GM21786 (cell line): Measurements from ENCODE around the gene ACSM4.
"Not testable (repeated sequence)": the region's sequence is repeated elsewhere in the genome, so short reads cannot be mapped to it uniquely, and the experiment has no call there.

Experiments
- ATAC-seq: cut with Tn5 transposase; IDR thresholded peaks from one replicate; pipeline ENCODE4 v1.9.1; 2021; ENCODE audit not compliant: unreplicated experiment

The ACSM4 gene, protein sequence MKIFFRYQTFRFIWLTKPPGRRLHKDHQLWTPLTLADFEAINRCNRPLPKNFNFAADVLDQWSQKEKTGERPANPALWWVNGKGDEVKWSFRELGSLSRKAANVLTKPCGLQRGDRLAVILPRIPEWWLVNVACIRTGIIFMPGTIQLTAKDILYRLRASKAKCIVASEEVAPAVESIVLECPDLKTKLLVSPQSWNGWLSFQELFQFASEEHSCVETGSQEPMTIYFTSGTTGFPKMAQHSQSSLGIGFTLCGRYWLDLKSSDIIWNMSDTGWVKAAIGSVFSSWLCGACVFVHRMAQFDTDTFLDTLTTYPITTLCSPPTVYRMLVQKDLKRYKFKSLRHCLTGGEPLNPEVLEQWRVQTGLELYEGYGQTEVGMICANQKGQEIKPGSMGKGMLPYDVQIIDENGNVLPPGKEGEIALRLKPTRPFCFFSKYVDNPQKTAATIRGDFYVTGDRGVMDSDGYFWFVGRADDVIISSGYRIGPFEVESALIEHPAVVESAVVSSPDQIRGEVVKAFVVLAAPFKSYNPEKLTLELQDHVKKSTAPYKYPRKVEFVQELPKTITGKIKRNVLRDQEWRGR

DNA sequence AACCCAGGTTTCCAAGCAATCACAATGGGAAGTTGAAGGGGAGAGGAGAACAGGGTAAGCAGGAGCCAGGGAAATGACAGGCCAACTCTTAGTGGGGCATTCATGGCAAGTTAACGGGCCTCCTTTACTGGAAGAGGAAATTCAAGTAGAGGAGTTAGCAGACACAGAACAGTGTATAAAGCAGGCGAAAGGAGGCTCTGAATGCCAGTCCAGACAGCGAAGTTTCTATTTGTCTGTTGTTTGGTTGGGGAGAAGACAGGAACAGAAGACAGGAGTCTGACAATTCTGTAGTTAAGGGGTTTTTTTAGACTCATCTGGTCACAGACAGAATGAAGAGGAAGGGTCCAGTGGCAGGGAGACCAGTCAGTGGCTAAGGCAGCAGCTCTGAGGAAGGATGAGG, at the start of gene ACSM4:
TSS of gene ACSM4 (plus strand) at position 301 of the 400 bp plus-strand sequence. CDS start 260 bp downstream, outside the sequence.
- no peak for ATAC-seq

DNA sequence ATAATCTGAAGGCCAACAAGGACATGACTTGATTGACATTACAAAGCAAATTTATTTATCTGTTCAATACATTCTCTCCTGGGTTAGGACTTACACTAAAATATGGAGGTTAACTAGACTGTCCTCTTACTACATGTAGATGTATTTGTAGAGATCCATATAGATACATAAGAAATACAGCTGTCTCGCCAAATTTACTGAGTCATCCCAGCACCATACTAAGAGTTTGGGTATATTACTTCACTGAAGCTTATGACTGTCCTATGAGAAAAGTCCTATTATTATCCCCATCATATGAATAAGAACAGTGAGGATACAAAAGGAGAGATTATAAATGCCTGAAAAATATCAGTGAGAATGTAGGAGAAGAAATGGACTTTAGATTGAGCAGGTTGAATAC, 44.8 kb upstream of the ACSM4 start:
- ATAC-seq, result no peak

DNA sequence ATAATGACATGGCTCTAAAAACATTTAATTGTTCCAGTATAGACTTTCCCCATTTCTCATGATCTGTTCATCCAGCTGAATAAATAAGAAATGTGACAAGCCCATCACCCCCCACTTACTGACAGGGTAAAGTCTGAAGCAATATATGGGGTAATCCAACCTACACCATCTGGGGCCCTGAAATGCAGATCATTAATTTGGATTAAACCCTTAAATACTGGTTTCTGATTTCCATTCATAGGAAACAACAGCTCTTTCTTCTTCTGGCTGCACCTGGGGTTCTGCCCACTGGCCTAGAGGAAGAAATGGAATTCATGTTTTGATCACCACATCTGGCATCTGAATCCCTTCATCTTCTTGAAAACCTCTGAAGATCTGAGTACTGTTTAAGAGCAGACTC, 39.3 kb upstream of the ACSM4 start:
- no peak for ATAC-seq

DNA sequence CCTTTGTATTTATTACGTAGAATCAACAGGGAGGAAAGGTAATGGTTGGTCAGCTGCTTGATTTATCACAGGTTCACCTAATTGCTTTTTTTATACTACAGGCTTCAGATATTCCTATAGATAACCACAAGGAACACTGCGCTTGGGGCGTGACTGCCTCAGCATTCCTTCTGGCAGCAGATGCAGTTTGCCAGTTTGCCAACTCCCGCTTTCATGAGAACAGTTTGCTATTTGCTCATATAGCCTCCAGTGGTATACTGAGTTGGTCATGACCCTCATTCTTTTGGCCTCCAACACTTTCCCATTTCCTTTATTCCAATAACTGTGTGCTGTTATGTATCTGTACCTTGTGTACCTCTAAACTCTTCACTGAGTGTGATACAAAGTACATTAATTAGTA, 38.6 kb upstream of the ACSM4 start:
- ATAC-seq, result no peak

DNA sequence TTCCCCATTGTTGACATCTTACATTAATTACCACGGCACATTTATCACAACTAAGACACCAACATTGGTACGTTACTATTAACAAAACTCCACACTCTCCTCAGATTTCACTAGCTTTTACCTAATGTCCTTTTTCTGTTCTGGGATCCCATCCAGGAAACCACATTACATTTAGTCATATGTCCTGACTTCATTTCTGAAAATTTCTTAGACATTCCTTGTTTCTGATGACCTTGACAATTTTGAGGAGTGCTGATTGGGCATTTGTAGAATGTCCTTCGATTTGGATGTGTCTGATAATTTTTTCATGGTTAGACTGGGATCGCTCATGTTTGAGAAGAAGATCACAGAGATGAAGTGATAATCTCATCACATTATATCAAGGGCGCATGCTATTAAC, 34.6 kb upstream of the ACSM4 start:
- no peak for ATAC-seq

DNA sequence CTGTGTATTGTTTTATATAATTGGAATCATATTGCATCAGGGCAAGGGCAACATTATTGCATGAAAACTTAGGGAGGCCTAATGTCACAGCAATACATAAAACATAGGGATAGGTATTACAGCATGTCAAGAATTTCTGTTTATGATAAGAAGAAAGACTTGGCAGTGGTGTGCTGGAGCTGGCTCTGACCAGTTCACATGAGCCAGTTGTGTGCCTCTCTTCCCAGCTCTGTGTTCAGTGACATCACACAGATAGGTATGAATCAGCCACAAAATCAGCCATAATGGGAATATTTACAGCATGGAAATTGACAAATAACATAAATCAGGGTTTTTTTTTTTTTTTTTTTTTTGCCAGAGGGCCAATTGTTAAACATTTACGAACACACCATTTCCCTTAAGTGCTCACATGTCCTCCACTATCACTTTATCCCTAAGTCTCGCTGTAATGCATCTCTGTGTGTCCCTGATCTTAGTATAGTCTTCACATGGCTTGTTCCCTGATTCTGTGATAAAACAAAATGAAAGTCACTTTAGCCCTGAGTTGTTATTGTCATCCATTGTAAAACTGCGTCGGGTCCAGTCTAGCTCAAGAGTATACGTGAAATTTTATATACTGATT, 31.9 kb upstream of the ACSM4 start:
- no peak for ATAC-seq

DNA sequence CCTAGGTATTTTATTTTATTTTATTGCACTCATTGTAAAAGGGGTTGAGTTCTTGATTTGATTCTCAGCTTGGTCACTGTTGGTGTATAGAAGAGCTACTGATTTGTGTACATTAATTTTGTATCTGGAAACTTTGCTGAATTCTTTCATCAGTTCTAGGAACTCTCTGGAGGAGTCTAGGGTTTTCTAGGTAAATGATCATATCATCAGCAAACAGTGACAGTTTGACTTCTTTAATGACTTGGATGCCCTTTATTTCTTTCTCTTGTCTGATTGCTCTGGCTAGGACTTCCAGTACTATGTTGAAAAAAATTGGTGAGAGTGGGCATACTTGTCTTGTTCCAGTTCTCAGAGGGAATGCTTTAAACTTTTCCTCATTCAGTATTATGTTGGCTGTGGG, 28.4 kb upstream of the ACSM4 start:
- ATAC-seq, result not testable (repeated sequence)

DNA sequence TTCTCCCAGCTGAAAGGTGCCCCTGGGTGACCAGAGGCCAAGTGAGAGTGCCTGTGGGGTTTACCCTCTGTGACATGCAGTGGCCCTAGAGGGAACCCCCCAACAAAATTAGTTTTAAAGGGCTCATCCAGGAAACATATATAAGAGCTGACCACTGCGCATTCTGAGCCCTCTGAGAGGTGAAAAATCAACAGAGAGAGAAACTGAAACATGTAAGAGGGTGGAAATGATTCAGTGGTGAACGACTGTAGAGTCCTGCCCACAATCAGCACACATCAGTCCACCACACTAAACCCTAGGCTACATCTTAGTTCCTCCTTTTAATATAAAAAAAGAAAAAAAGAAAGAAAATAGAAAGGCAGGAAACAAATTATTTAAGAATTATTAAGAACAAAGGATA, 21.0 kb upstream of the ACSM4 start:
- ATAC-seq, result no peak

DNA sequence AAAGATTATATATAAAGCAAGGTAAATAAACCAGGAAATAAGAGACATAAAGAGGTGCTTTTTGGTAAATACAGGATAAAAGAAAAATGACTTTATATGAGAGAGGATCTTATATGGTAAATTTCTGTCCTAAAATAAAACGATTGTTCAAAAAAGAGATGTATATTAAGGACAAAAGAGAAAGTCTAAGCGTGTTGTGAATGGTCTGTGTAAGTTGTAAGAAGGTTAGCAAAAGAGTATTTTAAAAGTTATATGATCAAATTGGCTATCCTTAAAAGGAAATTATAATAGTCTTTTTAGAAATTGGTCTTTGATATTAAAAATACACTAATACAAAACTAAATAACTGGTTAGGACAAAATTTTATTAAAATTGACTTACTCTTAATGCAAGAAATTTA, 14.1 kb upstream of the ACSM4 start:
- ATAC-seq, result no peak

DNA sequence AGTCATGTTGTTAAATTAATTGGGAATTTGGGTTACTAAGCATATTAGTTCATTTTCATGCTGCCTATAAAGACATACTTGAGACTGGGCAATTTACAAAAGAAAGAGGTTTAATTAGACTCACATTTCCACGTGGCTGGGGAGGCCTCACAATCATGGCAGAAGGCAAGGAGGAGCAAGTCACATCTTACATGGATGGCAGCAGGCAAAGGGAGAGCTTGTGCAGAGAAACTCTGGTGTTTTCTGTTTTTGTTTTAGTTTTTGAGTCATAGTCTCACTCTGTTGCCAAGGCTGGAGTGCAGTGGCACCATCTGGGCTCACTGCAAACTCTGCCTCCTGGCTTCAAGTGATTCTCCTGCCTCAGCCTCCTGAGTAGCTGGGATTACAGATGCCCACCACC, 13.3 kb upstream of the ACSM4 start:
- not testable (repeated sequence) for ATAC-seq

DNA sequence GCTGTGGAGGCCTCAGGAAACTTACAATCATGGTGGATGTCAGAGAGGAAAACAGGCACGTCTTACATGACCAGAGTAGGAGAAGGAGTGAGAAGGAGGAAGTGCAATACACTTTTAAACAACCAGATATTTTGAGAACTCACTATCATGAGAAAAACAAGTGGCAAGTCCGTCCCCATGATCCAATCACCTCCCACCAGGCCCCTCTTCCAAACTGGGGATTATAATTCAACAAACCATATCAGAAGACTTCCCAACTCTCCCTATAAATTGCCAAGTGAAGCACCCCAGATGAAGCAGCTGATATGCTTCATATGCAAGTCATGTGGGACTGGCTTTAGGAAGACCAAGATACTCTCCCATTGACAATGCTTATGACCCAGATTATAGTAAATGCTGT, 11.6 kb upstream of the ACSM4 start:
- no peak for ATAC-seq

DNA sequence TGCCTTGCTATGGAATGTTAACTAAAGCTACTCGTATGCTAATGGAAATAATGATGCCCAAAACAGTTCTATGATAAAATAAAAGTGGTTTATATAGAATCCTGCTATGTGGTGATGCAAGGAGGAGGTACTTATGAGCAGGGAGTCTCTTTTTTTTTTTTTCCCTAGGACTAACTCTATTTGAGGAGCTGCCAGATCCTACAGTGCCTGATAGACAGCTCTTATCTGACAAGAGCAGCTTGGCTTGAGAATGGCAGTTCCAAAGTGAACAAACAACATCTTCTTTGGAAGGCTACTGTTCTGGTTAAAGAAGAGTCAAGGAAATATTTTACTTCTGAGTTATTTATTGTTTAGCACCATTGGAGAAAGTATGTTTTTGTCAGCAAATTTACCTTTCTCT, 10.2 kb upstream of the ACSM4 start:
- no peak for ATAC-seq

DNA sequence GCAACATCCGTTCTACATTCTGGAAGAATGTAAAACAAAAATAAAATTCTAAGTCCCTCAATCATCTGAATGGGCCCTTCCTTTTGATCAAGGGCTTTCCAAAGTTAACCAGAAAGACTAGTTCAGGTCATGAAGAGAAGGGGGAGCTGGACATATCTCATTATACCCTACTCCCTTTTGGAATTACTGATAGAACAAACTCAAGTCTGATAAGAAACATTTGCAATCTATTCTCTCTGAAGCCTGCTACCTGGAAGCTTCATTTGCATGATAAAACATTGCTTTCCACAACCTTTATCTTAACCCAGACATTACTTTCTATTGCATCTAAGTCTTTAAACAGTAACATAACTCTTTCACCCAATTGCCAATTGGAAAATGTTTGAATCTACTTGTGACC, 8.3 kb upstream of the ACSM4 start:
- ATAC-seq, result no peak

DNA sequence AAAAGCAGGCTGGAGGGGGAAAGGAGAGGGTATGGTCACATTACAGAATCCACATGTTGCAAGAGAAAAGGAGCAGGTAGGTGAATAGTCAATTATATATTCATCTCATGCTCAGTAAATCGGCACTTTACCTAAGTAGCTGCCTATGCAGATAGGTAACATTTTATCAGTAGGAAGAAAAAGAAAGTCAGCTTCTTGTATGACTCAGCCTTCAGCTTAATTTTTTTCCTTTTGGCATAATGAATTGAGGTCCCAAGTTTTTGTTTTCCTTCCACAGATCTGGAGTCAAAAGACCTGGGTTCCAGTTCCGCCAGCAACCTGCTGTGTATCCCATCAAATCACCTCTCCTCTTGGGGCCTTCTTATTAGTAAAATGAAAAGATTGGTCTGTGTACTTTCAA, 6.0 kb upstream of the ACSM4 start:
- ATAC-seq, result no peak

DNA sequence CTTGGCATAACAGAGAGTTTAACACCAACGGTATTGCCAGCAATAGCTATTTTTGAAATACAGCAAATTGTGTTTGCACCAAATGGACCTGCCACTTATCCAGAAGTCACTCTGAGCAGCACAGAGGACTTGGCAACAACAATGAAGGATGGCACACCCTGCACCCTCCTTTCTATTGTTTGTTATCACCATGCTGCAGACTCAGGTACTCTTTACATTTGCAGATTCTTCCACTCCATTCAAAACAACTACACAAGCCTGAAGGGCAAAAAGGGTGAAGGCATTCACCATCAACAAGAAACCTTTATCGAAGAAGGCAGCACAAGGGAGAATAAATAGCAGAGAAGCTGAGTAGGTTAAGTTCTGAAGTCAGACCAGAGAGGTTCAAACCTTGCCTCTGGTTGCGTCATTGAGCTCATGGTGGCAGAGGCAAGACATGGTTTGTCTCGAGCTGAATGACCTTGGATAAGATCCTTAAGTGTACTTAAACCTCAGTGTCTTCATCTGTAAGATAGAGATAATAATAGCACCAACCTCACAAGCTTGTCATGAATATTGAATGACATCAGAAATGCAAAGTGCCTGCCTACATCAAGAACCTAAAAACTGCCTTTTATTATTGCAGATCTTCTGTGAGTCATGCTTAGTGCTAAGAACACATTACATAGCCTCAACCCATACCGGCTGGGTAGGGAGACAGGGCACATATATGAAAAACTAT, 1.4 kb upstream of the ACSM4 start:
- ATAC-seq, result no peak

DNA sequence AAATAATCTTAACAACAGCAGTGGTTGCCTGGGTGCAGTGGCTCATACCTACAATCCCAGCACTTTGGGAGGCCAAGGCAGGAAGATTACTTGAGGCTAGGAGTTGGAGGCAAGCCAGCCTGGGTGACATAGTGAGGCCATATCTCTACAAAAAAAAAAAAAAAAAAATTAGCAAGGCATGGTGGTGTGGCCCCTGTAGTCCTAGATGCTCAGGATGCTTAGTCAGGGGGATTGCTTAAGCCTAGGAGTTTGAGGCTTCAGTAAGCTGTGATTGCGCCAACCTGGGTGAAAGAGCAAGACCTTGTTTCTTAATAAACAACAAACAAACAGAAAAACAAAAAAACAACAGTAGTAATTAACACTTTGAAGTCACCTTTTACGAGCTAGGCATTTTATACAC, 642 bp upstream of the ACSM4 start:
- ATAC-seq, result no peak

DNA sequence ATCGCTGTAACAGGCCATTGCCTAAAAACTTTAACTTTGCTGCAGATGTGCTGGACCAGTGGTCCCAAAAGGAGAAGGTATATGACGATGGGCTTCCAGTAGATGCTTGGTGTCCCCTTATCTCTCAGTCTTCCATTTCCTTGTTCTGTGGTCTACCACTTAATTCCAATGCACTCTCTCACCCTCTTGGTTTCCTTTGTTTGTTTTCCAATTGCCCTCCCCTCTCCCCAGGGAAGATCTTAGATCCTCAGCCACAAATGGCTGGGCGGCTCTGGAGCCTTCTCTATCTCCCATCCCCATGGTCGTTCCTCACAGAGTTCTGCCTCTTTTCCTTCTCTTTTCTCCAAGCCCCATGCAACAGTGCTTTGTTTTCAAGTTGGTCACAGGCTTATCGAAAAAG, 584 bp downstream of the ACSM4 start:
- no peak for ATAC-seq

DNA sequence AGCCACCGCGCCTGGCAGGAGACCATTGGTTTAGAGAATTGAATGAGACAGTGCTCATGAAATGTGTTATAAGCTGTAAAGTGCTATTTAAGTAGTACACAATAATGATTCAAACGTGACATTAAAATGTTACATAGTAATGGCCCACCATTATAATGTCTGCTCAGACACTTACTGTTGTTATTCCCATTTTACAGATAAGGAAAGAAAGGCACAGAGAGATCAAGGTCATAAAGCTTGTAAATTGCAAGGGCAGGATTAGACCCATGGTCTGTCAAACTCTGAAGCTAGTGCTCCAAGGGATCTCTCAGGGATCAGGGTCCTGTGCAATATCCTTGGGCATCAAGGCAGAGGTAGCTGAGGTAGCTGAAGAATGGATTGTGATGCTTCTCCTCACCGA, 6.2 kb downstream of the ACSM4 start:
- no peak for ATAC-seq

DNA sequence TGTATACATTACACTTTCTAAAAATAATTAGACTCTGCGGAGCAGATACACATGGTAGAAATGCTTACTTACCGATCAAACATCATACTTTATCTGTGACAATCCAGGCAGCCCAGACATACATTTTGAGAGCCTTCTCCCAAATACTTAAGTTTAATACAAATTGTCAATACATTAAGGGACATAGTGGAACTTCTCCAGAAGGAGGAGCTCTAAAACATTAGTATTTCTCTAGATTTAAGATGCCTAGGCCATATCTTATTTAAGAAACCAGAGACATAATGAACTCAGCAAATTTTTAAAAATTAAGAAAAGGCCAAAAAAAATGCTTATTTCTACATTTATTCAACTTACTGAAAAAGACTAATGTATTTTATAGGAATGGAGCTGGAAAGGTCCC, 16.1 kb downstream of the ACSM4 start:
- no peak for ATAC-seq

DNA sequence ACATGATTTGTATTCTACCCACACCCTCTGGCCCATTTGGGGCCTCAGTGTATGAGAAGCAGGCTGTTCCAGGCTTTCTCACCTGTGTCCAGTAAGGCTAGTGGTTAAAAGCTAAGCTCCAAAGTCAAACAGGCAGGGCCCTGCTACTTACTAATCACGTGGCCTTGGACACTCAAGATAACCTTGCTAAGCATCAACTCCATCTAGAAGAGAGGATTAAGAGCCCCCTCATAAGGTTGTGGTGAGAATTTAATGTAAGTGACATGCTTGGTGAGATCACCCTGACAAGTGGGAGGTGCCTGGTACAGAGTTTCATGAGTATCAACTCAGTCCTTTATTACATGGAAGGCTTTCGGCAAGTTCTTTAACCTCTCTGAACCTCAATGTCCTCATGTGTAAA, 17.8 kb downstream of the ACSM4 start:
- ATAC-seq, result no peak

DNA sequence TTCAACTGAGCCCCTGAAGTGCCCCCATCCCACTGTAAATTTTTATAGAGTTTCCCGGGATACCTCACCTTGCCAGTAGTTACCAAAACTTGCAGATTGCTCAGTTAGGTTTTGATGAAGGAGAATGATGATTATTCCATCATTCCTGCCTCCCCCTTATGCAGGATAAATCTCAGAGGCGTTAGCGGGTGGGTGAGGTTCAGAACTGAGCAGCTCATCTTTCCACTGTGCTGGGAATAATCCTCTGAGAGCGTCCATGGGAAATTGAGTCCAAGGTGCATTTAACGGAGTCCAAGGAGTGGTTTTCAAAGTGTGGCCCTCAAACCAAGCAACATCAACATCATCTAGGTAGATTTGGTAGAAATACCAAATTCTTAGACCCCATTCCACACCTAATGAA, 18.7 kb downstream of the ACSM4 start:
- no peak for ATAC-seq

DNA sequence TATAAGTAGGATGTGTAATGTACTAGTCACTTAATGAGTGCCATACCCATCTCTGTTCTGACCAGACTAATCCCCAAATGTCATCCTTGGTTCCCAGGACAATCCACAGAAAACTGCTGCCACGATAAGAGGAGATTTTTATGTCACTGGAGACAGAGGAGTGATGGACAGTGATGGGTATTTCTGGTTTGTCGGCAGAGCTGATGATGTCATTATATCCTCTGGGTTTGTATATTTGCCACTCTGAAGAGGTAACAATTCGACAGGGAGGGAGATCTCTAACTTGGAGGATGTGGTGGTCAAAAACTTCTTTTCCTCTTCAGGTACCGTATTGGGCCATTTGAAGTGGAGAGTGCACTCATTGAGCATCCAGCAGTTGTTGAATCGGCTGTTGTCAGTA, 20.3 kb downstream of the ACSM4 start:
- ATAC-seq, result no peak
